GM12878 (cell line): ENCODE measurements around the gene IGF2BP1. TPM values are rescaled to one million over a fixed set of nuclear protein-coding genes. Genes with fewer than 3 reads are reported as not detected.

Source experiments
- ATAC-seq: fragments of 200-7000 bp; cut with Tn5 transposase; 3 replicates; pipeline ENCODE4 v1.9.1; 2020; ENCODE audit warnings: mild to moderate bottlenecking, moderate library complexity
- BruUV-seq: library from RNA; stranded (reverse); fragments of 400-500 nt; replicated peaks from 2 replicates; lab custom pipeline; 2021; lab: Mats Ljungman, UMichigan
- CTCF ChIA-PET: fragments of 300-600 bp; sonication (Branson Sonifier 250); formaldehyde crosslinking; extraction: SDS; loops from one replicate; lab custom pipeline; 2021; ENCODE audit warnings: inconsistent platforms; lab: Yijun Ruan, JAX
- POLR2A ChIA-PET: fragments of 350-600 bp; formaldehyde crosslinking; extraction: SDS; loops from one replicate; lab custom pipeline; 2021; ENCODE audit warnings: inconsistent platforms; lab: Charles Lee
- RAD21 ChIA-PET: fragments of 300-600 bp; sonication (Branson Sonifier 250); formaldehyde crosslinking; loops from one replicate; lab custom pipeline; 2023; ENCODE audit warnings: antibody characterized with exemption; ENCODE audit not compliant: unreplicated experiment; lab: Charles Lee
- SMC1A ChIA-PET: fragments of 300-600 bp; sonication (Branson Sonifier 250); formaldehyde crosslinking; loops from one replicate; lab custom pipeline; 2023; ENCODE audit not compliant: unreplicated experiment, uncharacterized antibody; lab: Charles Lee
- DNase-seq: peaks from one replicate; pipeline ENCODE4 v3.0.0-alpha.2; 2011; ENCODE audit warnings: low read depth, low spot score
- FAIRE-seq: peaks from 3 replicates; lab custom pipeline; 2011; peaks lifted over from hg19 to GRCh38; lab: Jason Lieb, UNC
- H2AFZ ChIP-seq: 2 replicates; pipeline ENCODE4 v1.6.0; 2011; ENCODE audit warnings: low read depth, low read length, control low read depth; ENCODE audit not compliant: control insufficient read depth
- H3K27ac ChIP-seq: 2 replicates; pipeline ENCODE4 v1.5.1; 2011; ENCODE audit warnings: control low read depth; ENCODE audit not compliant: control insufficient read depth, insufficient read depth
- H3K27me3 ChIP-seq, 2 experiments: replicated peaks in 1 of 2; 2 replicates each; pipeline versions ENCODE4 v1.6.0 to v1.6.1; 2011; ENCODE audit warnings: low read length in 1 of 2; ENCODE audit not compliant: control insufficient read depth in 2 of 2, insufficient read depth in 2 of 2
- H3K36me3 ChIP-seq, 2 experiments: 2 replicates each; pipeline ENCODE4 v1.5.1; 2011; ENCODE audit warnings: low read length in 1 of 2; ENCODE audit not compliant: control insufficient read depth in 2 of 2, insufficient read depth in 2 of 2
- H3K4me1 ChIP-seq: 2 replicates; pipeline ENCODE4 v1.6.1; 2011; ENCODE audit warnings: mild to moderate bottlenecking, low read length, moderate library complexity, mixed read lengths; ENCODE audit not compliant: control insufficient read depth, insufficient read depth
- H3K4me2 ChIP-seq: 2 replicates; pipeline ENCODE4 v1.6.0; 2011; ENCODE audit warnings: control low read depth; ENCODE audit not compliant: control insufficient read depth, insufficient read depth
- H3K4me3 ChIP-seq: fragments of 200-600 bp; sonication (generic); 2 replicates; pipeline ENCODE4 v1.5.1; 2016
- H3K79me2 ChIP-seq: 2 replicates; pipeline ENCODE4 v1.6.0; 2011; ENCODE audit warnings: low read length; ENCODE audit not compliant: control insufficient read depth, insufficient read depth
- H3K9ac ChIP-seq: 2 replicates; pipeline ENCODE4 v1.8.0; 2011; ENCODE audit warnings: low read length, control low read depth, mixed read lengths; ENCODE audit not compliant: control insufficient read depth, insufficient read depth
- H3K9me3 ChIP-seq: replicated peaks from 3 replicates; pipeline ENCODE4 v1.5.1; 2011; ENCODE audit warnings: mild to moderate bottlenecking, low read length; ENCODE audit not compliant: control insufficient read depth, insufficient read depth
- H4K20me1 ChIP-seq: 2 replicates; pipeline ENCODE4 v1.6.0; 2011; ENCODE audit not compliant: control insufficient read depth, insufficient read depth
- HDAC2 ChIP-seq: fragments of 200-600 bp; sonication (generic); IDR thresholded peaks from 2 replicates; pipeline ENCODE4 v1.6.1; 2017
- HDGF ChIP-seq: fragments of 450-650 bp; IDR thresholded peaks from 2 replicates; pipeline ENCODE4 v1.6.1; 2016; ENCODE audit warnings: antibody characterized with exemption
- IRF4 ChIP-seq: IDR thresholded peaks from 2 replicates; pipeline ENCODE4 v1.6.1; 2011; ENCODE audit warnings: low read depth, low read length
- JUND ChIP-seq: IDR thresholded peaks from 2 replicates; pipeline ENCODE4 v1.6.1; 2012; ENCODE audit warnings: low read depth, mild to moderate bottlenecking, low read length, improper control_type of control experiment, moderate library complexity
- MYC ChIP-seq: IDR thresholded peaks from 2 replicates; pipeline ENCODE4 v1.6.1; 2011; ENCODE audit warnings: mild to moderate bottlenecking, low read length, moderate library complexity, inconsistent platforms; ENCODE audit not compliant: insufficient read depth, insufficient replicate concordance, insufficient read length, severe bottlenecking
- NFYB ChIP-seq: IDR thresholded peaks from 2 replicates; pipeline ENCODE4 v1.6.1; 2011; ENCODE audit warnings: low read depth, mild to moderate bottlenecking, low read length, improper control_type of control experiment, moderate library complexity; ENCODE audit not compliant: insufficient read depth
- POLR2AphosphoS2 ChIP-seq: IDR thresholded peaks from 2 replicates; pipeline ENCODE4 v1.6.1; 2011; ENCODE audit warnings: low read depth, mild to moderate bottlenecking, low read length, improper control_type of control experiment, moderate library complexity
- POLR2AphosphoS5 ChIP-seq: IDR thresholded peaks from 2 replicates; pipeline ENCODE4 v1.6.1; 2011; ENCODE audit warnings: mild to moderate bottlenecking, low read length, inconsistent platforms
- RB1 ChIP-seq: fragments of 450-650 bp; formaldehyde crosslinking; IDR thresholded peaks from 2 replicates; pipeline ENCODE4 v1.6.1; 2017; ENCODE audit warnings: mild to moderate bottlenecking, borderline replicate concordance
- SMAD5 ChIP-seq: IDR thresholded peaks from 2 replicates; pipeline ENCODE4 v1.6.1; 2016; ENCODE audit warnings: antibody characterized with exemption, low read depth
- SMARCA5 ChIP-seq: fragments of 450-650 bp; IDR thresholded peaks from 2 replicates; pipeline ENCODE4 v1.6.1; 2017; ENCODE audit warnings: mild to moderate bottlenecking
- SREBF2 ChIP-seq: IDR thresholded peaks from 2 replicates; pipeline ENCODE4 v1.6.1; 2012; ENCODE audit warnings: mild to moderate bottlenecking, low read length
- YBX1 ChIP-seq: fragments of 450-650 bp; IDR thresholded peaks from 2 replicates; pipeline ENCODE4 v1.6.1; 2016; ENCODE audit warnings: antibody characterized with exemption
- WGBS: methylation state at CpG from one replicate; pipeline ENCODE4 v1.1.6; 2016; ENCODE audit warnings: low lambda C conversion rate; ENCODE audit not compliant: insufficient replicate concordance, insufficient coverage; ENCODE audit errors: missing lambda C conversion rate; 5-methylcytosine and 5-hydroxymethylcytosine counted together
- in situ Hi-C: fragments of 300-500 bp; cut with MboI; formaldehyde crosslinking; loops from 9 replicates; pipeline ENCODE4 v1.14.3; 2018; ENCODE audit warnings: mixed read lengths
- intact Hi-C: fragments of 100-400 bp; cut with micrococcal nuclease; formaldehyde crosslinking; loops from one replicate; pipeline ENCODE4 v1.14.2; 2022; ENCODE audit not compliant: unreplicated experiment
- polyA plus RNA-seq, 11 experiments: library from polyadenylated mRNA; depleted of rRNA in 4 of 11; unstranded in 6 of 11; stranded (reverse) in 5 of 11; fragments of >200 nt; fragmentation: Nextera tagmentation in 4 of 11; fragmentation: Illumina TruSeq in 1 of 11; extraction: Ambion mirVana in 4 of 11; extraction: Trizol in 1 of 11; gene quantifications; 1 replicate in 1 of 11; 2 replicates in 10 of 11; pipeline versions ENCODE4 v1.2.1 to v1.2.3, GENCODE V29; 2011 to 2016; ENCODE audit warnings: inconsistent platforms in 2 of 11, missing spikeins in 2 of 11, low read depth in 1 of 11
- total RNA-seq, 4 experiments: library from RNA; depleted of rRNA in 3 of 4; stranded (reverse); fragments of >200 nt in 3 of 4; fragmentation: Illumina TruSeq in 1 of 4; extraction: Trizol in 1 of 4; gene quantifications; 2 replicates each; pipeline versions ENCODE4 v1.2.1 to v1.2.3, GENCODE V29; 2013 to 2021
- TF ChIP-seq, protein P1 (sequence below): fragments of 450-650 bp; IDR thresholded peaks from 2 replicates; pipeline ENCODE4 v1.6.1; 2017; ENCODE audit warnings: low read depth, mild to moderate bottlenecking, moderate library complexity
- TF ChIP-seq, protein P2 (sequence below): fragments of 450-650 bp; IDR thresholded peaks from 2 replicates; pipeline ENCODE4 v1.6.1; 2017; ENCODE audit warnings: mild to moderate bottlenecking, low read depth, inconsistent platforms; ENCODE audit not compliant: poor library complexity, severe bottlenecking

IGF2BP1 gene
- total and polyA plus RNA-seq, 10 of the 15 experiments (the other 5 are each of a cell fraction or from before 2014, with no cell fraction given): 0.04 to 2.4 (median 0.13) TPM; not detected in 1

DNA sequence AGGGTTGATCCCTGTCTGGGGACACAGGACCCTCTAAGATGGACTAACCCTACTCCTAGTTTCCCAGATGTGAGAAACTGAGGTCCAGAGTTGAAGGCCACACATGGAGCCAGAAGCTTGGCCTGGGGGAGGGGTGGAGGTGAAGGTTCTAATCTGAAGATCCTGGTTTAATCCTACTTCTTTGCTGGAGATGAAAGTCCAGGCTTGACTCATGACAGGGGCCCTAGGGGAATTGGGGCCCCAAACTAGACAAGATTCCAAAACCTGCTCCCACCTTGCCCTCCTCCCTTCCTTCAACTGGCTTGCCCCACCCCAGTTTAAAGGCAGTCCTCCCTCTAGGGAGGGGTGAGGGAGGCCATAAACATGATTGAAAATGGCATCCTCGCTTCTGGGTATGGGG lies 21.6 kb downstream of the IGF2BP1 start (continued):
- TF ChIP-seq, protein P1, sequence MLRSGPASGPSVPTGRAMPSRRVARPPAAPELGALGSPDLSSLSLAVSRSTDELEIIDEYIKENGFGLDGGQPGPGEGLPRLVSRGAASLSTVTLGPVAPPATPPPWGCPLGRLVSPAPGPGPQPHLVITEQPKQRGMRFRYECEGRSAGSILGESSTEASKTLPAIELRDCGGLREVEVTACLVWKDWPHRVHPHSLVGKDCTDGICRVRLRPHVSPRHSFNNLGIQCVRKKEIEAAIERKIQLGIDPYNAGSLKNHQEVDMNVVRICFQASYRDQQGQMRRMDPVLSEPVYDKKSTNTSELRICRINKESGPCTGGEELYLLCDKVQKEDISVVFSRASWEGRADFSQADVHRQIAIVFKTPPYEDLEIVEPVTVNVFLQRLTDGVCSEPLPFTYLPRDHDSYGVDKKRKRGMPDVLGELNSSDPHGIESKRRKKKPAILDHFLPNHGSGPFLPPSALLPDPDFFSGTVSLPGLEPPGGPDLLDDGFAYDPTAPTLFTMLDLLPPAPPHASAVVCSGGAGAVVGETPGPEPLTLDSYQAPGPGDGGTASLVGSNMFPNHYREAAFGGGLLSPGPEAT: no peak
- TF ChIP-seq RB1: no peak
- TF ChIP-seq SREBF2: no peak
- TF ChIP-seq SMAD5: no peak
- no peak for TF ChIP-seq JUND
- TF ChIP-seq HDGF: no peak
- no peak for TF ChIP-seq POLR2AphosphoS2

DNA sequence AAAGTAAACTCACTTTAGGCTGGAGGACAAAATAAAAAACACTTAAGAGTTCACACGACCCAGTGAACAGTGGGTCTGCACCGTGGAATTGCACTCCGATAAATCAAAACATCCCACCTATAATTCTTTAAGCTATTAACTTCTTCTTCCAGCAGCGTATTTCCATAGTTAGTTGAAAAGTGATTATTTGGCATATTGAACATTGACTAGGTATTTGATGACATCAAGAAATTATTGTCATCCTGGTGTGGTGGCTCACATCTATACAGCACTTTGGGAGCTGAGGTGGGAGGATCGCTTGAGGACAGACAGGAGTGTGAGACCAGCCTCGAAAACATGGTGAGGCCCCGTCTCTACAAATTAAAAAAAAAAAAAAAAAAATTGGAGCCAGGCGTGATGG lies 23.4 kb downstream of the IGF2BP1 start:
- TF ChIP-seq, protein P2, sequence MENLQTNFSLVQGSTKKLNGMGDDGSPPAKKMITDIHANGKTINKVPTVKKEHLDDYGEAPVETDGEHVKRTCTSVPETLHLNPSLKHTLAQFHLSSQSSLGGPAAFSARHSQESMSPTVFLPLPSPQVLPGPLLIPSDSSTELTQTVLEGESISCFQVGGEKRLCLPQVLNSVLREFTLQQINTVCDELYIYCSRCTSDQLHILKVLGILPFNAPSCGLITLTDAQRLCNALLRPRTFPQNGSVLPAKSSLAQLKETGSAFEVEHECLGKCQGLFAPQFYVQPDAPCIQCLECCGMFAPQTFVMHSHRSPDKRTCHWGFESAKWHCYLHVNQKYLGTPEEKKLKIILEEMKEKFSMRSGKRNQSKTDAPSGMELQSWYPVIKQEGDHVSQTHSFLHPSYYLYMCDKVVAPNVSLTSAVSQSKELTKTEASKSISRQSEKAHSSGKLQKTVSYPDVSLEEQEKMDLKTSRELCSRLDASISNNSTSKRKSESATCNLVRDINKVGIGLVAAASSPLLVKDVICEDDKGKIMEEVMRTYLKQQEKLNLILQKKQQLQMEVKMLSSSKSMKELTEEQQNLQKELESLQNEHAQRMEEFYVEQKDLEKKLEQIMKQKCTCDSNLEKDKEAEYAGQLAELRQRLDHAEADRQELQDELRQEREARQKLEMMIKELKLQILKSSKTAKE: no peak
- TF ChIP-seq SMARCA5 (no peak), YBX1 (no peak), MYC (no peak), POLR2AphosphoS5 (no peak), IRF4 (no peak), HDAC2 (no peak), NFYB (no peak)
- ATAC-seq: no peak
- Histone ChIP-seq H3K27me3 (no peaks in the 10 kb centered on the region; a peak in 2 of 4 replicates), H4K20me1 (no peaks in the 10 kb centered on the region), H3K36me3 (no peaks in the 10 kb centered on the region), H3K79me2 (no peaks in the 10 kb centered on the region), H2AFZ (no peak overlapping the region), H3K27ac (no peak overlapping the region), H3K4me2 (no peak overlapping the region), H3K4me1 (no peaks in the 10 kb centered on the region), H3K4me3 (no peak overlapping the region), H3K9ac (no peak overlapping the region), H3K9me3 (no peaks in the 10 kb centered on the region)
- WGBS: 33% methylated on average over 8 of the region's 8 CpGs
- CTCF ChIA-PET: interaction anchor here (1.2 to 1.6 kb wide), 3 partner anchors 12 to 221 kb away, joined by 3 to 5 read pairs (median 4); no protein-coding TSS in a partner anchor
- SMC1A ChIA-PET: interaction anchor here (1.3 to 1.6 kb wide), 2 partner anchors 12 to 142 kb away, joined by 4 read pairs; no protein-coding TSS in a partner anchor
- POLR2A ChIA-PET: interaction anchor here (0.8 to 1.3 kb wide), 2 partner anchors 22 to 112 kb away, joined by 3 to 4 read pairs; no protein-coding TSS in a partner anchor
- in situ Hi-C loops: no loop called here
- no peak for DNase-seq
- RAD21 ChIA-PET: interaction anchor here (0.8 kb wide), 1 partner anchor 113 kb away, joined by 3 read pairs; the partner anchor contains the start of gene UBE2Z
- no peak for FAIRE-seq
- no TSS peak for BruUV-seq
- intact Hi-C loops: no loop called here
